ENCODE measurements around the gene GSTA3. TPM values are rescaled to one million over a fixed set of nuclear protein-coding genes. Genes with fewer than 3 reads are reported as not detected.

GSTA3 gene
- total and polyA plus RNA-seq, 2 donors (not counting 3 experiments of a cell fraction or from before 2014, with no cell fraction given), result not detected

DNA sequence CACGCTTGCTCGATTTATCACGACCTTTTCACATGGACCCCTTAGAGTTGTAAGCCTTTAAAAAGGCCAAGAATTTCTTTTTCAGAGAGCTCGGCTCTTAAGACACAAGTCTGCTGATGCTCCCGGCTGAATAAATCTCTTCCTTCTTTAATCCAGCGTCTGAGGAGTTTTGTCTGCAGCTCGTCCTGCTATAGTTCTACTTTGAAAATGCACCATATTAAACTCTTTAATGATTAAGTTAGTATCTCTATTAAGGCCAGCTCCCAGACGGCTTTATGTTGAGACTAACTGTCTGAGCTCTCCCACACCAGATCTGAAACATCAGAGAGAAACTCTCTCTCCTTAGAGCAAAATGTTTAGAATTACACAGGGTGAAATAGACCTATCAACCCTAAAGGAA is 18.0 kb upstream of the GSTA3 start:
- dilution Hi-C loops (cut with MboI; ENCODE audit: extremely low pct_ligation_motif_present, low sequenced_read_pairs), result no loop called here
- Histone ChIP-seq H2AFZ (ENCODE audit: low read depth, low read length) (no peak overlapping the region), H3K9me1 (replicated peaks; ENCODE audit: control insufficient read depth, extremely low read depth, insufficient read depth, low read length) (no peaks in the 10 kb centered on the region), H3K27ac (ENCODE audit: insufficient read depth, low read depth, low read length) (no peak overlapping the region), H3K9me3 (replicated peaks; ENCODE audit: control insufficient read depth, insufficient read depth, low read length) (no peaks in the 10 kb centered on the region), H3K4me3 (replicated peaks in 1 of 3; ENCODE audit: insufficient read depth in 1 of 3, low read depth in 1 of 3, low read length in 3 of 3) (no peak overlapping the region), H3K27me3 (ENCODE audit: control insufficient read depth in 2 of 2, insufficient read depth in 2 of 2, low read length in 2 of 2) (no peaks in the 10 kb centered on the region), H4K20me1 (replicated peaks; ENCODE audit: control insufficient read depth, extremely low read depth, insufficient read depth, low read length) (no peaks in the 10 kb centered on the region), H3K9ac (replicated peaks; ENCODE audit: extremely low read depth, insufficient read depth, low read length) (no peak overlapping the region), H3K36me3 (ENCODE audit: control insufficient read depth in 2 of 2, extremely low read depth in 1 of 2, insufficient read depth in 2 of 2, low read length in 2 of 2) (no peaks in the 10 kb centered on the region), H3K4me1 (ENCODE audit: control insufficient read depth, extremely low read depth, insufficient read depth, low read length) (peaks cover 11% of the 10 kb centered on the region), H3K79me2 (ENCODE audit: control insufficient read depth, insufficient read depth, low read length) (no peaks in the 10 kb centered on the region), H3K4me2 (ENCODE audit: insufficient read depth, low read length) (no peak overlapping the region)
- BruUV-seq (replicated peaks), result no TSS peak
- no peak for FAIRE-seq
- intact Hi-C loops (cut with micrococcal nuclease), result no loop called here
- ChIA-PET CTCF (no interaction called here), POLR2A (no interaction called here)
- TF ChIP-seq FOS (IDR thresholded peaks at IDR 0.05; ENCODE audit: borderline replicate concordance, insufficient read depth, low read length) (no peak), POLR2A (IDR thresholded peaks at IDR 0.05; ENCODE audit: low read depth, low read length) (no peak), MYC (IDR thresholded peaks at IDR 0.05; ENCODE audit: low read depth, low read length) (no peak), EZH2 (IDR thresholded peaks at IDR 0.05; ENCODE audit: borderline replicate concordance, low read depth, low read length, severe bottlenecking) (no peak), POLR2AphosphoS5 (IDR thresholded peaks at IDR 0.05; ENCODE audit: insufficient read depth, low read depth, low read length) (no peak), JUN (IDR thresholded peaks at IDR 0.05; ENCODE audit: borderline replicate concordance, insufficient read depth, insufficient read length, low read depth) (no peak), GATA2 (IDR thresholded peaks at IDR 0.05; ENCODE audit: insufficient read depth, insufficient read length, low read depth, low read length) (no peak)
- TF ChIP-seq, protein P1, sequence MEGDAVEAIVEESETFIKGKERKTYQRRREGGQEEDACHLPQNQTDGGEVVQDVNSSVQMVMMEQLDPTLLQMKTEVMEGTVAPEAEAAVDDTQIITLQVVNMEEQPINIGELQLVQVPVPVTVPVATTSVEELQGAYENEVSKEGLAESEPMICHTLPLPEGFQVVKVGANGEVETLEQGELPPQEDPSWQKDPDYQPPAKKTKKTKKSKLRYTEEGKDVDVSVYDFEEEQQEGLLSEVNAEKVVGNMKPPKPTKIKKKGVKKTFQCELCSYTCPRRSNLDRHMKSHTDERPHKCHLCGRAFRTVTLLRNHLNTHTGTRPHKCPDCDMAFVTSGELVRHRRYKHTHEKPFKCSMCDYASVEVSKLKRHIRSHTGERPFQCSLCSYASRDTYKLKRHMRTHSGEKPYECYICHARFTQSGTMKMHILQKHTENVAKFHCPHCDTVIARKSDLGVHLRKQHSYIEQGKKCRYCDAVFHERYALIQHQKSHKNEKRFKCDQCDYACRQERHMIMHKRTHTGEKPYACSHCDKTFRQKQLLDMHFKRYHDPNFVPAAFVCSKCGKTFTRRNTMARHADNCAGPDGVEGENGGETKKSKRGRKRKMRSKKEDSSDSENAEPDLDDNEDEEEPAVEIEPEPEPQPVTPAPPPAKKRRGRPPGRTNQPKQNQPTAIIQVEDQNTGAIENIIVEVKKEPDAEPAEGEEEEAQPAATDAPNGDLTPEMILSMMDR (IDR thresholded peaks at IDR 0.05; ENCODE audit: extremely low read depth in 1 of 2, insufficient read depth in 1 of 2, low read depth in 1 of 2, low read length in 2 of 2), result no peak
- TF ChIP-seq, protein P2, sequence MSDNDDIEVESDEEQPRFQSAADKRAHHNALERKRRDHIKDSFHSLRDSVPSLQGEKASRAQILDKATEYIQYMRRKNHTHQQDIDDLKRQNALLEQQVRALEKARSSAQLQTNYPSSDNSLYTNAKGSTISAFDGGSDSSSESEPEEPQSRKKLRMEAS (IDR thresholded peaks at IDR 0.05; ENCODE audit: insufficient read depth, insufficient read length), result no peak
- no peak for DNase-seq (ENCODE audit: low read depth, low spot score)
